A549 (cell line): Measurements from ENCODE around the gene MACC1. TPM values are rescaled to one million over a fixed set of nuclear protein-coding genes. Genes with fewer than 3 reads are reported as not detected.

ENCODE experiments used
- ATAC-seq, 2 experiments: fragments of 200-7000 bp in 1 of 2; fragments of >200 bp in 1 of 2; cut with Nextera tagmentation in 1 of 2; cut with Tn5 transposase in 1 of 2; 3 replicates each; pipeline versions ENCODE4 v1.8.0 to v1.9.1; 2018 to 2020; ENCODE audit warnings: mild to moderate bottlenecking in 1 of 2, moderate library complexity in 1 of 2
- CTCF ChIA-PET: fragments of 300-600 bp; sonication (Branson Sonifier 250); formaldehyde crosslinking; extraction: SDS; loops from one replicate; lab custom pipeline; 2021; ENCODE audit warnings: antibody characterized with exemption, inconsistent platforms; lab: Yijun Ruan, JAX
- POLR2A ChIA-PET: fragments of 350-600 bp; formaldehyde crosslinking; extraction: SDS; loops from one replicate; lab custom pipeline; 2021; ENCODE audit warnings: antibody characterized with exemption, inconsistent platforms; lab: Yijun Ruan, JAX
- DNase-seq, 2 experiments: peaks; one replicate each; pipeline versions ENCODE4 v3.0.0 to v3.0.0-alpha.2; 2011 to 2016; ENCODE audit warnings: low read depth in 1 of 2, low spot score in 1 of 2
- FAIRE-seq: peaks from 2 replicates; lab custom pipeline; 2011; peaks lifted over from hg19 to GRCh38; lab: Jason Lieb, UNC
- H3K27ac ChIP-seq, 2 experiments: fragments of >200 bp; sonication (Bioruptor Twin); formaldehyde crosslinking; 3 replicates each; pipeline ENCODE4 v1.5.1; 2016 to 2017
- H3K4me1 ChIP-seq: fragments of >200 bp; sonication (Bioruptor Twin); formaldehyde crosslinking; 3 replicates; pipeline ENCODE4 v1.6.1; 2016
- H3K4me2 ChIP-seq: fragments of >200 bp; sonication (Bioruptor Twin); formaldehyde crosslinking; 3 replicates; pipeline ENCODE4 v1.6.1; 2016
- H3K4me3 ChIP-seq: fragments of >200 bp; sonication (Bioruptor Twin); formaldehyde crosslinking; 3 replicates; pipeline ENCODE4 v1.5.1; 2016
- H3K9me3 ChIP-seq: fragments of >200 bp; sonication (Bioruptor Twin); formaldehyde crosslinking; 3 replicates; pipeline ENCODE4 v1.6.1; 2016
- CBX8 ChIP-seq: fragments of 200-600 bp; sonication (generic); IDR thresholded peaks from 2 replicates; pipeline ENCODE4 v1.6.1; 2016
- E2F6 ChIP-seq: IDR thresholded peaks from 2 replicates; pipeline ENCODE4 v1.6.1; 2012; ENCODE audit warnings: low read depth, borderline replicate concordance
- ELK1 ChIP-seq: fragments of 150-350 bp; IDR thresholded peaks from 2 replicates; pipeline ENCODE4 v1.6.1; 2014; ENCODE audit warnings: low read depth, mild to moderate bottlenecking, low read length
- ESRRA ChIP-seq: fragments of 150-350 bp; IDR thresholded peaks from 2 replicates; pipeline ENCODE4 v1.6.1; 2014; ENCODE audit warnings: mild to moderate bottlenecking, low read length, borderline replicate concordance
- FOSL2 ChIP-seq, 2 experiments: fragments of 450-650 bp in 1 of 2; fragments of >200 bp in 1 of 2; sonication (Bioruptor Twin) in 1 of 2; formaldehyde crosslinking; IDR thresholded peaks; 2 replicates each; pipeline versions ENCODE4 v1.5.0 to v1.6.1; 2016 to 2020; ENCODE audit warnings: mild to moderate bottlenecking in 1 of 2, moderate library complexity in 1 of 2
- GATA3 ChIP-seq: IDR thresholded peaks from 2 replicates; pipeline ENCODE4 v1.6.1; 2012; ENCODE audit warnings: borderline replicate concordance
- HDAC2 ChIP-seq: fragments of 200-600 bp; sonication (generic); IDR thresholded peaks from 2 replicates; pipeline ENCODE4 v1.6.1; 2016
- HMGXB4 ChIP-seq: fragments of 250-450 bp; sonication (Bioruptor Pico); IDR thresholded peaks from 2 replicates; pipeline ENCODE4 v1.5.0; 2021; ENCODE audit warnings: mild to moderate bottlenecking, moderate library complexity, borderline replicate concordance
- NPAS2 ChIP-seq: fragments of 250-450 bp; sonication (Bioruptor Pico); IDR thresholded peaks from 2 replicates; pipeline ENCODE4 v1.8.0; 2022; ENCODE audit warnings: mild to moderate bottlenecking, moderate library complexity, borderline replicate concordance
- NR3C1 ChIP-seq: fragments of >200 bp; sonication (Bioruptor Twin); formaldehyde crosslinking; IDR thresholded peaks from 3 replicates; pipeline ENCODE4 v1.6.1; 2017
- POLR2A ChIP-seq: IDR thresholded peaks from 2 replicates; pipeline ENCODE4 v1.6.1; 2012; ENCODE audit warnings: mild to moderate bottlenecking, low read length
- RAD21 ChIP-seq, 2 experiments: fragments of >200 bp in 1 of 2; sonication (Bioruptor Twin) in 1 of 2; formaldehyde crosslinking in 1 of 2; IDR thresholded peaks in 1 of 2; conservative IDR thresholded peaks in 1 of 2; 2 replicates in 1 of 2; 3 replicates in 1 of 2; pipeline ENCODE4 v1.6.1; 2012 to 2018; ENCODE audit warnings: inconsistent platforms in 1 of 2
- REST ChIP-seq: fragments of 200-600 bp; sonication (generic); IDR thresholded peaks from 2 replicates; pipeline ENCODE4 v1.6.1; 2016; ENCODE audit warnings: antibody characterized with exemption, mild to moderate bottlenecking, moderate library complexity
- RFX5 ChIP-seq: fragments of 450-650 bp; IDR thresholded peaks from 2 replicates; pipeline ENCODE4 v1.7.1; 2014; ENCODE audit warnings: antibody characterized with exemption, mild to moderate bottlenecking, moderate library complexity
- TFCP2L1 ChIP-seq: fragments of 250-450 bp; sonication (Bioruptor Pico); IDR thresholded peaks from 2 replicates; pipeline ENCODE4 v1.5.0; 2021; ENCODE audit warnings: mild to moderate bottlenecking
- ZC3H11A ChIP-seq: fragments of 450-650 bp; IDR thresholded peaks from 2 replicates; pipeline ENCODE4 v1.6.1; 2014; ENCODE audit warnings: antibody characterized with exemption, mild to moderate bottlenecking
- ZSCAN20 ChIP-seq: fragments of 250-450 bp; sonication (Bioruptor Pico); IDR thresholded peaks from 2 replicates; pipeline ENCODE4 v1.8.0; 2022; ENCODE audit warnings: mild to moderate bottlenecking, moderate library complexity
- WGBS: methylation state at CpG from one replicate; pipeline ENCODE4 v1.1.6; 2017; ENCODE audit errors: missing lambda C conversion rate; 5-methylcytosine and 5-hydroxymethylcytosine counted together
- polyA plus RNA-seq, 4 experiments: library from polyadenylated mRNA; depleted of rRNA in 3 of 4; stranded (reverse); fragments of >200 nt; fragmentation: RNase III in 1 of 4; extraction: RNeasy Plus Mini Kit Qiagen cat#74134 plus additional on column Dnase treatment in 1 of 4; gene quantifications; 2 replicates in 3 of 4; 3 replicates in 1 of 4; pipeline ENCODE4 v1.2.3, GENCODE V29; 2011 to 2017

Gene MACC1
- polyA plus RNA-seq, 2 of the 4 experiments (the other 2 are of a cell fraction): 0.01 TPM; not detected in 1

- FAIRE-seq: no peak
- 91% methylated on average over 1 of the region's 1 CpG for WGBS
- POLR2A ChIA-PET: no interaction called here
- Histone ChIP-seq H3K9me3 (no peaks in the 10 kb centered on the region), H3K4me2 (no peak overlapping the region), H3K27ac (no peak overlapping the region), H3K4me3 (no peak overlapping the region), H3K4me1 (peaks cover 8% of the 10 kb centered on the region; the same call in 2 of the 3 replicates)
- ATAC-seq: no peak
- CTCF ChIA-PET: interaction anchor here (0.8 kb wide), 1 partner anchor 357 kb away, joined by 3 read pairs; no protein-coding TSS in a partner anchor
- TF ChIP-seq ZSCAN20 (CRISPR knock-in tag): no peak
- TF ChIP-seq RFX5: no peak
- TF ChIP-seq ELK1: no peak
- no peak for TF ChIP-seq HMGXB4 (CRISPR knock-in tag)
- TF ChIP-seq POLR2A: no peak
- TF ChIP-seq REST: no peak
- TF ChIP-seq E2F6: no peak
- TF ChIP-seq ZC3H11A: no peak
- no peak for TF ChIP-seq ESRRA
- TF ChIP-seq NR3C1: no peak
- TF ChIP-seq CBX8: no peak
- TF ChIP-seq RAD21 (conservative IDR thresholded peaks at IDR 0.05 in 1 of 2, IDR thresholded peaks at IDR 0.05 in 1 of 2): no peak
- TF ChIP-seq NPAS2: no peak
- TF ChIP-seq TFCP2L1 (CRISPR knock-in tag): no peak
- no peak for TF ChIP-seq HDAC2
- TF ChIP-seq GATA3: no peak
- no peak for DNase-seq
Observed at GRCh38 chr7:20104696-20105095, 112.5 kb downstream of the MACC1 start.

- no peak for ATAC-seq
- ChIA-PET POLR2A (no interaction called here), CTCF (no interaction called here)
- no peak for FAIRE-seq
- H3K4me3 ChIP-seq: no peak overlapping the region
- H3K27ac ChIP-seq: no peak overlapping the region
- 12% methylated on average over 1 of the region's 1 CpG for WGBS
- H3K4me2 ChIP-seq: no peak overlapping the region
- no peaks in the 10 kb centered on the region for H3K9me3 ChIP-seq
- peaks cover 6% of the 10 kb centered on the region; the same call in 2 of the 3 replicates for H3K4me1 ChIP-seq
- DNase-seq: no peak
- no peak for TF ChIP-seq FOSL2 (IDR thresholded peaks at IDR 0.05)
- TF ChIP-seq FOSL2 (CRISPR knock-in tag; IDR thresholded peaks at IDR 0.05): no peak
Observed at GRCh38 chr7:20102982-20103381, 114.2 kb downstream of the MACC1 start.
